Measurements from ENCODE around the gene PI4K2A.

PI4K2A gene

DNA sequence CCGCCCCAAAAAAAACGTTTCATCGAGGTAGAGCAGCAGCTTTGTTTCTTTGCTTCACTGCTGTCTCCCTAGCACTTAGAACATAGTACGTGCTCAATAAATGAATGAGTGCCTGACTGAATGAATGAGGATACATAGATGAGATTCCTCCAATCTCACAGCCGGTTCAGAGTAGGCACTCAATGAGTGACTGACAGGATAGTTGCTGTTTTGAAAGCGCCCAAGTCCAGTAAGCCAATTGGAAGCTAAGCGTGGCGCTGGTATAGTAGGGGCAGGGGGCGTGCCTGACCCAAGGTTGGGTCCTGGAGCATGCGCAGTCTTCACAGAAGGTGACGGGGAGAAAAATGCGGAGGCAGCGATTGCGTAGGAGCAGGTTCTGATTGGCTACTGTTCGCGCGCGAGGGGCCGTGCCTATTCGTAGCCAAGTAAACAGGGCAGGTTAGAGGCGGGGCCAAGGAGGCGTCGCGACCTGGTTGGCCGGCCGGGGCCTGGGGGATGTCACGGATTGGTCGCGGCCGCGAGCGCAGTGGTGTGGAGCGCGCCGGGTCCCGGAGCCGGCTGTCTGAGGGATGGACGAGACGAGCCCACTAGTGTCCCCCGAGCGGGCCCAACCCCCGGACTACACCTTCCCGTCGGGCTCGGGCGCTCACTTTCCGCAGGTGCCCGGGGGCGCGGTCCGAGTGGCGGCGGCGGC lies at the start of gene PI4K2A:
PI4K2A (plus strand) TSS at position 498 of the 694 bp plus-strand sequence; CDS start at position 570, 72 bp downstream.
- DNase-seq, result peak; percentile 100

- DNase-seq, result no peak
Observed at GRCh38 chr10:97590748-97591495, 49.5 kb upstream of the PI4K2A start.

DNA sequence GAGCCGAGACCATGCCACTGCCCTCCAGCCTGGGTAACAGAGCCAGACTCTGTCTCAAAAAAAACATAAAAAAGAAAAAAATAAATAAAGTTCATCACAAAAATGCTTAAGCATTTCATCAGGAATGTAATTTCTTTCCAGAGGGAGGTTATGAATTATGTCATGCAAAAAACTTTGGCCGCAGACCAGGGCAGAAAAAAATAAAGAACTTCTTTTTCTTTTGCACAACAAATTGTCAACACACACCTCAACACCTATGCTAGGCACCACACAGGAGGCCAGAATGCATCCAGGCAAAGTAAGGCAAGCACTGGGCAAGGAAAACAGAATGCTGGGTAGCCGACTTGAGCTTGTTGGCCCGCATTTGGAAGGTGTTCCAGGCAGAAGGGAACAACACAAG lies 47.0 kb upstream of the PI4K2A start:
- DNase-seq, result no peak

DNA sequence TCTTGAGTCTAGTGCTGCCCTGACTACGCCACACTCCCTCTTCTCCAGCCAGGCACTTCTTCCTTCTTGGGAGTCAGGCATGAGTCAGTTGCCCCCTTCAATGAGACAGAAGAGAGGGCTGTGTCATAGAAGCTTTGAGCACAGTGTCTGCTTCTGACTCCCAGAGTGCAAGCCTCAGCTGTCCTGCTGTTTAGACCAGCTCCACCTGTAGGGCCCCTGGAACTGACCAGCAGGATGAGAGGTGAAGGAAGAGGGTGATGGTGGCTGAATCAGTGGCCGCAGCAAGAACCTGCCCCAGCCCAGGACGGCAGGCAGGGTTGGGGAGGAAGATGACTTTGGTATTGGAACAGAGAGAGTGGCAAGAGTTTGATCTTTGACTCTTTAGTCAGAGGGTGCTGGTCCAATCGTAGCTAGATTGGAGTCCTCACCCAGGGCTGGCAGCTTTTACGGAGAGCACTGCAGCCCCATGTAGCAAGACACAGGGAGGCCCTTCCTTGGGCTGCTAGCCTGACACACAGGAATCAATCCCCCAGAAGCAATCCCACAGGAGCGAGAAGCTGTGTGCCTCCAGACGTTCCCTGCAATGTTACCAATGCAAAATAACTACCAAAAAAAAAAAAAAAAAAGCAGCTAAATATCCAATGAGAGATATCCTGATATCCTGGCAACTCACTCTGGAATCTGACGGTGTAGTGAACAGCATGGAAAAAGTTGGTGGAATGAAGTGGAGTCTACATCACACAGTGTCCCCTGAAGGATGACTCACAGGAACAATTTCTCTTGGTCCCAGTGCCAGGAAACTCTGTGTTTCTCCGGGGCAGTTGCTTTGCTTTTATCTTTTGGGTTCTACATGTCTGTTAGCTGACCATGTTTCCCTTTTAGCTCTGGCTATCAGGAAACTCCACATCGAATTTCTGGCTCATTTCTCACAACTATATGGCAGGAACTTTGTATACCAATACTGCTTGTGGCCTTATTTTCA lies 44.1 kb upstream of the PI4K2A start:
- no peak for DNase-seq

- DNase-seq, result no peak
Observed at GRCh38 chr10:97597778-97598177, 42.7 kb upstream of the PI4K2A start.

- DNase-seq, result no peak
Observed at GRCh38 chr10:97598407-97599271, 41.8 kb upstream of the PI4K2A start.

- DNase-seq, result no peak
Observed at GRCh38 chr10:97599272-97599619, 41.2 kb upstream of the PI4K2A start.

DNA sequence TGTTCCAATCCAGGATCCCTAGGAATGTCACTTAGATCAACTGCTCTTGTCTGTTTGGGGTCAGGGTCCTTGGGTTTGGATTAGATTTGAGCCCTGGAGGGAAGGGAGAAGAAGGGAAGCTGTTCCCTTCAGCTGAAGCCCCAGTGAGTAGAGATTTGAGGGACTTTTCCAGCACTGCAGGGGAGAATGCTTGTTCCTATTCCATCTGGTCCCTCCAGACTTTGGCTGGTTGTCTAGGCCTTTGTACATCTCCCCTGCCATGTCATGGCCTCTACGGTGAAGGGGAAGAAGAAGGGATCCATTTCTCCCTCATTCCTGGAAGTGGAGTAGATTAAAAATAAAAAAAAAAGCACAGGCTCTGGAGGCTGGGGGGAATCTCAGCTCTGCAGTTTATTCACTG lies 39.9 kb upstream of the PI4K2A start:
- DNase-seq, result no peak

DNA sequence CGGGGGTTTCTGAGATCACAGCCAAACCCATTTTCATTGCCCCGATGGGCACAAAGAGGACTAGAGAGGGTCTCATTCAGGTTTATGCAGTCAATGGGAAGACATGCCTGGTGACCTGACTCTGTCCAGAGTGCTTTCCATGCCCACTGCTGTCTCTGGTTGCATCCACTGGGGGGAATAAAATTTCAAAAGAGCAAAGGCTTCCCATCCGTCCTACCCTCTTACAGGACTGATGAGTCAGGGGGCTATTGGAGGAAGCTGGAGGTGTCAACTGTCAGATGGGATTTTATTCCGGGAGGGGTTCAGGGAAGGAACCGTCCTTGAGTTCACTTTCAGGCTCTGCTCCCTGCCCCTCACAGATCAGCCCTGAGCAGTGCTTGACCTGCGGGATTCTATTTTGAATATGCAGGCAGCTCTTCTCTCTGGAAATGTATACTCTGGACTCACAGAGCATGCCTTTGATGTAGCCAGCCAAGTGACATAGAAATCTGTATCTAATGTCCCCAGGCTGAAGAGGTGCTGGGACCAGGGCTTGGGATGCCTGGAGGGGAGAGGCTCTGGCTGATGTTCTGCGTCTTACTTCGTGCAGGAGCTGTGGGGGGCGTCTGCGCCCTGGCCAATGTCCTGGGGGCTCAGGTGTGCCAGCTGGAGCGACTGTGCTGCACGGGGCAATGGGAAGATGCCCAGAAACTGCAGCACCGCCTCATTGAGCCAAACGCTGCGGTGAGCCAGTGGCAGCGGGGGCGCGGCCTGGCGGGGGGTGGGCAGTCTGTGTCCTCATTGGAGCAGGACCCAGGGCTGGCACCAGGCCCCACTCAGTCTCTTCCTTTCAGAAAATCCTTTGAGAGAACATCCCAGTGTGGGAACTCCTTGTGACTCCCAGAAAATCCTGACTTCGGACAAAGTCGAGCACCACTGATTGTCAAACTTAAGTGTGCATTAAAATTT lies 38.9 kb upstream of the PI4K2A start:
- no peak for DNase-seq

GRCh38 chr10:97607095-97607636 lies 33.3 kb upstream of the PI4K2A start:
- no peak for DNase-seq

DNA sequence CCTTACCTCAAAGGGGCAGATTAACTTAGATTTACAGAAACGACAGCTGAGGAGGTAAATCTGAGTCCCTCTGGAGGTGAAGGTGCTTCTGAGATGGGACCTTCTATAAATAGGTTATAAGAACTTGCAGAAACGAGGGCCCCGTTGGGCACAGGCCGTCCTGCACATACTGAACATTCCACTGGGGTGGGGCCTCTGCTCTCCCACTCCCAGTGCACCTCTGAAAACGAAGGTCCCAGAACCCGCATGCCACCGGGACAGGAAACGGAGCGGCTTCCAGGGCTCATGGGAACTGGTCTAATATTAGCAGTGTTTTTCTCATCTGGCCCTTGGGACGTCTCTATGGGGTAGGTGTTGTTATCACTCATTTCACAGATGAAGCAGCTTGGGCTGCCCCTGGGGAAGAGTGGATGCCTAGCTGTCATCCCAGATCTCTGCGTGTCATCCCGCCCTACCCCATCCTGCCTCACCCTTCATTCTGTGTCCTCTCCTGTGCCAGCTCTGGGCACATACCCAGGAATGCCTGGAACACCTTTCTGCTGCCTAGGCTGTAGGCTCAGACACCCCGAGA lies 31.4 kb upstream of the PI4K2A start:
- DNase-seq, result no peak

- DNase-seq, result no peak
Observed at GRCh38 chr10:97611473-97611872, 29.0 kb upstream of the PI4K2A start.

- no peak for DNase-seq
Observed at GRCh38 chr10:97612386-97612785, 28.1 kb upstream of the PI4K2A start.

DNA sequence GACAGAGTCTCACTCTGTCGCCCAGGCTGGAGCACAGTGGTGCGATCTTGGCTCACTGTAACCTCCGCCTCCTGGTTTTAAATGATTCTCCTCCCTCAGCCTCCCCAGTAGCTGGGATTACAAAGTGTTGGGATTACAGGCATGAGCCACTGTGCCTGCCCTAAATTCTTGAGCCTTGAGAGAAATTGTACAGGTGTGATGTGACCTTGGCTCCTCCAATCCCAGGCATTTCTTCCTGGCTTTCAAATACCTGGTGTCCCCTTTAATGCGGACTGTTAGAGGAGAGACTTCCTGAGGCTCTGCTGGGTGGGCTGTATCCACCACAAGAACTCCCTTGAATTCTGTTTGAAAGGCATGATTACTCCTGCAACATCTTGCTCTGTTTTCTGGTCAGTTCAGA lies 22.2 kb upstream of the PI4K2A start:
- DNase-seq, result no peak

- no peak for DNase-seq
Observed at GRCh38 chr10:97618733-97619132, 21.7 kb upstream of the PI4K2A start.

DNA sequence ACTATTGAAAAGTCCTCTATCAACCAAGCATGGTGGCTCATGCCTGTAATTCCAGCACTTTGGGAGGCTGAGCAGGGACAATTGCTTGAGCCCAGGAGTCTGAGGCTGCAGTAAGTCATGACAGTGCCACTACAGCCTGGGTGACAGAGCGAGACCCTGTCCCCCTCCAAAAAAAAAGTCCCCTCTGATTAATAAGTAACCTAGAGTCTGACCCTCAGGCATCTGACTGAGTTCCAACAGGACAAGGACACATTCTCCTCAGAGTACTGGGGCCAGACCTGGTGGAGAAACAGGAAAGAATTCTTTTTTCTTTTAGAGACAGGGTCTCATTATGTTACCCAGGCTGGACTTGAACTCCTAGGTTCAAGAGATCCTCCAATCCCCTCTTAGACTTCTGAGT lies 17.2 kb upstream of the PI4K2A start:
- DNase-seq, result no peak

GRCh38 chr10:97627731-97628130 lies 12.7 kb upstream of the PI4K2A start:
- DNase-seq, result no peak

DNA sequence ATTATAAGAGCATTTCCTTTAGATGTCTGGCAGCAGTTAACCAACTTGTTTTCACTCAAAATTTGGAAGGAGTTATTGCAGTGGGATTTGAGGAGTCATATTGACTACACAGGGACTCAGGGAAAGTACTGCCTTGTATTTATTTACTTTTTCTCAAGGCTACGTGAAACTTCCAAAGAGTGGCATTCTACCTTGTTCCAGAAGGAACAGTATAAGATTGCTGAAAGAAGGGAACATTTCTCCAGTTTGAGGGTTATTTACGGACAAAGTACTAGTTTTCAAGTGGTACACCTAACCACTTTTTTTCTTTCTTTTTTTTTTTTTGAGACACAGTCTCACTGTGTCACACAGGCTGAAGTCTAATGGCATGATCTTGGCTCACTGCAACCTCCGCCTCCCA lies 12.2 kb upstream of the PI4K2A start:
- no peak for DNase-seq

DNA sequence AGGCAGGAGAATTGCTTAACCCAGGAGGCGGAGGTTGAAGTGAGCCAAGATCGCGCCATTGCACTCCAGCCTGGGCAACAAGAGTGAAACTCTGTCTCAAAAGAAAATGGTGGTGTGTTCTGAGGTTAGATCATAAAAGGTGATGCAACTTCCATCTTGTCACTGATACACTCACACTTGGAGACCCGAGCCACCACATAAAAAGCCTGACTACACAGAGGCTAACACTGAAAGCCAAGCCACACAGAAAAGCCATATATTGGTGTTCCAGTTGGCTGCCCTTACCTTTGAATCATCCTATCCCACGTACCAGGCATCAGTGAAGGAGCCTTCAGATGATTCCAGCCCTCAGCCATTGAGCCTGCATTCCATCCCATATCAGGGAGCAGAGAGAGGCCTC lies 11.2 kb upstream of the PI4K2A start:
- DNase-seq, result no peak

GRCh38 chr10:97631098-97631497 lies 9.4 kb upstream of the PI4K2A start:
- no peak for DNase-seq

Data from activated CD4-positive, alpha-beta T cell treated with anti-CD3 and anti-CD28 coated beads, Interleukin-2, amount 50 U/mL, for 16 hours (primary cell).